ENCODE results near the gene ZBTB5.
"Not testable (repeated sequence)": the region's sequence is repeated elsewhere in the genome, so short reads cannot be mapped to it uniquely, and the experiment has no call there.

ZBTB5 gene

DNA sequence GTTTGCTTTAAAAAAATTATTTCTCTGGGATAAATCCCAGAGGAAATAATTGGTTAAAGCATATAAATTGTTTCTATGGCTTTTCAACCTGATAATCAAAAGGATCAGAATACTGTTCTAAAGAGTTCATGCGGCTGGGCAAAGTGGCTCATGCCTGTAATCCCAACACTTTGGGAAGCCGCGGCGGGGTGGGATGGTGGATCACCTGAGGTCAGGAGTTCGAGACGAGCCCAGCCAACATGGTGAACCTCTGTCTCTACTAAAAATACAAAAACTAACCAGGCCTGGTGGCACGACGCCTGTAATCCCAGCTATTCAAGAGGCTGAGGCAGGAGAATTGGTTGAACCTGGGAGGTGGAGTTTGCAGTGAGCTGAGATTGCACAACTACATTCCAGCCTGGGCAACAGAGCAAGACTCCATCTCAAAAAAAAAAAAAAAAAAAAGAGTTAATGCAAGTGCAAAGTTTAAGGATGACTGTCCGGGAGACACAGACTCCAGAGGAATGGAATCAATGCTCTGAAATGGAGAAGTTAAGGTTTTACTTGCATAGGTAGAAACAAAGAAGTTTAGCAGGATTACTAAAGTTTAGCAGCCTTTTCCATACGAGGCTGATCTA lies 59.4 kb downstream of the ZBTB5 start:
- no peak overlapping the region for H3K27ac Mint-ChIP-seq

GRCh38 chr9:37405350-37405749 lies 59.9 kb downstream of the ZBTB5 start:
- H3K36me3 Mint-ChIP-seq (ENCODE audit: low read depth) = no peaks in the 10 kb centered on the region
- no peaks in the 10 kb centered on the region for H3K4me1 Mint-ChIP-seq (ENCODE audit: low read depth)
- H3K27me3 Mint-ChIP-seq = no peaks in the 10 kb centered on the region
- H3K9me3 Mint-ChIP-seq = no peaks in the 10 kb centered on the region
- no peak overlapping the region for H3K27ac Mint-ChIP-seq
- no peak overlapping the region for H3K4me3 Mint-ChIP-seq
- intact Hi-C loops (cut with micrococcal nuclease) = no loop called here

More for the DNA sequence above, 59.4 kb downstream of the ZBTB5 start:
- no peaks in the 10 kb centered on the region for H3K9me3 Mint-ChIP-seq
- no peaks in the 10 kb centered on the region for H3K36me3 Mint-ChIP-seq (ENCODE audit: low read depth)
- intact Hi-C loops (cut with micrococcal nuclease) = no loop called here
- H3K27me3 Mint-ChIP-seq = no peaks in the 10 kb centered on the region
- no peaks in the 10 kb centered on the region for H3K4me1 Mint-ChIP-seq (ENCODE audit: low read depth)
- no peak overlapping the region for H3K4me3 Mint-ChIP-seq

DNA sequence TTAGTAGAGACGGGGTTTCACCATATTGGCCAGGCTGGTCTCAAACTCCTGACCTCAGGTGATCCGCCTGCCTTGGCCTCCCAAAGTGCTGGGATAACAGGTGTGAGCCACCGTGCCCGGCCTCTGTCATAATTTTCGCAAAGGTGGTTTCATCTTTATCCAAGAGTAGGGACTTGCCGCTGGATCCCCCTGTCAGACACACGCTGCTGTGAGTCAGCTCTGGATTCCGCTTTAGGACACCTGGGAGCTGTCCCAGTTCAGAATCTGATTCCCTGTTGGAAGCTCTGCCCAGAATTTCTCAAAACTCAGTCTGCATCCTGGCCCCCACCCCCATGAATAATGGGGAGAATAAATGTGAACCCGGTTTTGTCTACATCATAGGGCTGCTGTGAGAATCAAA lies 60.7 kb downstream of the ZBTB5 start:
- no peaks in the 10 kb centered on the region for H3K4me1 Mint-ChIP-seq (ENCODE audit: low read depth)

DNA sequence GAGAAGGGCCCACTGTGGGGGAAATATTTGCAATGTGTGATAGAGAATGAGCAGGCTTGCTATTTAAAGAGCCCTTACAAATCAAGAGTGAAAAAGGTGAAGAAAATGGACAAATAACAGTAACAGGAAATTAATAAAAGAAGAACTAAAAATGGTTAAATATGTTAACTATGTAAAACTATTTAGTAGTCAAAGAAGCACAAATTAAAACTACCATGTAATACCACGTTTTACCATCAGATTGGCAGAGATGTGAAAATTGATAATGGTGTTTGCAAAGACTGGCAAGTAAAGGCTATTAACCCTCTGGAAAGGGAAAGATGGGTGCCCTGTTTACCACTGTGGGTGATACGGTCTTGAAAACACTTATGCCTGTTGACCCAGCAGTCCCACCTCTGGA lies 65.9 kb downstream of the ZBTB5 start:
- H3K27ac Mint-ChIP-seq = no peak overlapping the region

More for the DNA sequence above, 60.7 kb downstream of the ZBTB5 start:
- Mint-ChIP-seq H3K36me3 (ENCODE audit: low read depth) (no peaks in the 10 kb centered on the region), H3K9me3 (no peaks in the 10 kb centered on the region), H3K27ac (no peak overlapping the region), H3K4me3 (no peak overlapping the region), H3K27me3 (no peaks in the 10 kb centered on the region)
- intact Hi-C loops (cut with micrococcal nuclease) = no loop called here

GRCh38 chr9:37398464-37399025 lies 66.7 kb downstream of the ZBTB5 start:
- H3K9me3 Mint-ChIP-seq = no peaks in the 10 kb centered on the region
- H3K27ac Mint-ChIP-seq = no peak overlapping the region
- H3K4me1 Mint-ChIP-seq (ENCODE audit: low read depth) = no peaks in the 10 kb centered on the region
- H3K36me3 Mint-ChIP-seq (ENCODE audit: low read depth) = no peaks in the 10 kb centered on the region
- H3K4me3 Mint-ChIP-seq = no peak overlapping the region
- no peaks in the 10 kb centered on the region for H3K27me3 Mint-ChIP-seq
- intact Hi-C loops (cut with micrococcal nuclease) = no loop called here

More for the DNA sequence above, 65.9 kb downstream of the ZBTB5 start:
- Mint-ChIP-seq H3K27me3 (no peaks in the 10 kb centered on the region), H3K4me1 (ENCODE audit: low read depth) (no peaks in the 10 kb centered on the region), H3K9me3 (no peaks in the 10 kb centered on the region), H3K36me3 (ENCODE audit: low read depth) (no peaks in the 10 kb centered on the region), H3K4me3 (no peak overlapping the region)
- intact Hi-C loops (cut with micrococcal nuclease) = no loop called here

GRCh38 chr9:37397948-37398347 lies 67.3 kb downstream of the ZBTB5 start:
- H3K36me3 Mint-ChIP-seq (ENCODE audit: low read depth); intact Hi-C loops (cut with micrococcal nuclease); H3K9me3 Mint-ChIP-seq; H3K4me3 Mint-ChIP-seq; H3K27me3 Mint-ChIP-seq; H3K4me1 Mint-ChIP-seq (ENCODE audit: low read depth); H3K27ac Mint-ChIP-seq: not testable (repeated sequence)

GRCh38 chr9:37395663-37396062 lies 69.6 kb downstream of the ZBTB5 start:
- Mint-ChIP-seq H3K9me3 (no peaks in the 10 kb centered on the region), H3K4me1 (ENCODE audit: low read depth) (no peaks in the 10 kb centered on the region), H3K27ac (no peak overlapping the region), H3K27me3 (no peaks in the 10 kb centered on the region), H3K36me3 (ENCODE audit: low read depth) (no peaks in the 10 kb centered on the region), H3K4me3 (no peak overlapping the region)
- intact Hi-C loops (cut with micrococcal nuclease) = no loop called here

DNA sequence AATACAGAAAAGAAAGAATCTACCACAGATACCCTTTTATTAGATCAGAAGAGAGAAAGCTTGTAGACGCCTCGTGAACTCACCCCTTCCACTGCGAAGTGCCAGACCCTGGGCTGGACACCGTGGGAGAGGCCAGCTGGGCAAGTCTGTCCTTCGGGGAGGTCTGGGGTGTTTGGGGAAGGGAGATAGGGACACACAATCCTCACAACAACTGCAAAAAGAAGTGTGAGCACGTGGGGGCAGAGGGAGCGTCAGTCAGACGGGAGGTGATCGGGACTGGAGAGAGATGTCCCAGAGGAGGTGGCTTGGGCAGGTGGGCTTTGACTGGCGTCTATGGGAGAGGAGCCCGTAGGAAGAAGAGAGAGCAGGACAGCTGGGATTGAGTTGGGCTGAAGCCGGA lies 70.0 kb downstream of the ZBTB5 start:
- intact Hi-C loops (cut with micrococcal nuclease) = no loop called here
- no peaks in the 10 kb centered on the region for H3K36me3 Mint-ChIP-seq (ENCODE audit: low read depth)
- H3K4me1 Mint-ChIP-seq (ENCODE audit: low read depth) = no peaks in the 10 kb centered on the region
- H3K9me3 Mint-ChIP-seq = no peaks in the 10 kb centered on the region
- no peak overlapping the region for H3K4me3 Mint-ChIP-seq
- H3K27me3 Mint-ChIP-seq = no peaks in the 10 kb centered on the region
- H3K27ac Mint-ChIP-seq = no peak overlapping the region

- Mint-ChIP-seq H3K4me1 (ENCODE audit: low read depth) (no peaks in the 10 kb centered on the region), H3K9me3 (no peaks in the 10 kb centered on the region), H3K27me3 (no peaks in the 10 kb centered on the region), H3K36me3 (ENCODE audit: low read depth) (no peaks in the 10 kb centered on the region), H3K4me3 (no peak overlapping the region), H3K27ac (no peak overlapping the region)
- intact Hi-C loops (cut with micrococcal nuclease) = no loop called here
Observed at GRCh38 chr9:37392272-37392671, 73.0 kb downstream of the ZBTB5 start.

GRCh38 chr9:37390759-37391158 lies 74.5 kb downstream of the ZBTB5 start:
- no peaks in the 10 kb centered on the region for H3K36me3 Mint-ChIP-seq (ENCODE audit: low read depth)
- intact Hi-C loops (cut with micrococcal nuclease) = no loop called here
- no peaks in the 10 kb centered on the region for H3K27me3 Mint-ChIP-seq
- H3K9me3 Mint-ChIP-seq = no peaks in the 10 kb centered on the region
- no peak overlapping the region for H3K27ac Mint-ChIP-seq
- H3K4me3 Mint-ChIP-seq = no peak overlapping the region
- no peaks in the 10 kb centered on the region for H3K4me1 Mint-ChIP-seq (ENCODE audit: low read depth)
